ENCODE results near the gene FHOD1.
A peak's percentile ranks its signal among the peaks of the same experiment; 100 is the strongest.

The FHOD1 gene

DNA sequence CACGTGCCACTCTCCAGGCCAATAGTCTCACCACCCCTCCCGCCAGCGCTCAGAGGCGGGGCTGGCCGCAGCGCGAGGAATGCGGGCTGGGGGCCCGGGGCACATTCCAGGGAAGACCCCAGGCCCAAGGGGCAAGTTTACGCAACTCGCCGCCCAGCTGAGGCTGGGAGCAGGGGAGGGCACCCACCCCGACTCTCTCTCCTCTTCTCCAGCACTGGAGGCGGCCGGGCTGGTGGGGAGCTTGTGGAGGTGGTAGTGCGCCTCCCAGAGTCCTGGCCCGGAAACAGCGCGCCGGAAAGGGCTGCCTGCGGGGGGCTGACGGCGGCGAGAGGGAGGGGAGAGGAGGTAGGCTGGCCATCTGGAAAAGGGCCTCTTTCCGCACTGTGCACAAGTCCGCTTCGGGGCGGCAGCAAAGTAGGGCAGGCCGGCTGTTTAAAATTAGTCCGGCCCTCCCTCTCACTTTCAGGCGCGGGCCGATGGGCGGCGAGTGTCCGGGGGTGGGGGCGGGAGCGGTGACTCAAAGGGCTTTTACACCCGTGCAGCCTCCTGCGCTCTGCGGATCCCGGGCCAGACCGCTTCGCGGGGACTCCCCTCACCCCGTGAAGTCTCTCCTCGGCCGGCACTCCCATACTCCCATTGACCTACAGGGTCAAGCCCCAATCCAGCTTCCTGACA, 1.1 kb downstream of the FHOD1 start:
- in situ Hi-C loops (cut with HindIII; ENCODE audit: low sequenced_read_pairs), result no loop called here
- DNase-seq (ENCODE audit: low read depth), result peak; percentile 70
- peak overlapping the region; percentile 91 for H3K4me3 ChIP-seq (ENCODE audit: low read depth, low read length)
- TF ChIP-seq, protein P1, sequence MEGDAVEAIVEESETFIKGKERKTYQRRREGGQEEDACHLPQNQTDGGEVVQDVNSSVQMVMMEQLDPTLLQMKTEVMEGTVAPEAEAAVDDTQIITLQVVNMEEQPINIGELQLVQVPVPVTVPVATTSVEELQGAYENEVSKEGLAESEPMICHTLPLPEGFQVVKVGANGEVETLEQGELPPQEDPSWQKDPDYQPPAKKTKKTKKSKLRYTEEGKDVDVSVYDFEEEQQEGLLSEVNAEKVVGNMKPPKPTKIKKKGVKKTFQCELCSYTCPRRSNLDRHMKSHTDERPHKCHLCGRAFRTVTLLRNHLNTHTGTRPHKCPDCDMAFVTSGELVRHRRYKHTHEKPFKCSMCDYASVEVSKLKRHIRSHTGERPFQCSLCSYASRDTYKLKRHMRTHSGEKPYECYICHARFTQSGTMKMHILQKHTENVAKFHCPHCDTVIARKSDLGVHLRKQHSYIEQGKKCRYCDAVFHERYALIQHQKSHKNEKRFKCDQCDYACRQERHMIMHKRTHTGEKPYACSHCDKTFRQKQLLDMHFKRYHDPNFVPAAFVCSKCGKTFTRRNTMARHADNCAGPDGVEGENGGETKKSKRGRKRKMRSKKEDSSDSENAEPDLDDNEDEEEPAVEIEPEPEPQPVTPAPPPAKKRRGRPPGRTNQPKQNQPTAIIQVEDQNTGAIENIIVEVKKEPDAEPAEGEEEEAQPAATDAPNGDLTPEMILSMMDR (IDR thresholded peaks at IDR 0.05; ENCODE audit: low read depth, low read length, missing control alignments), result peak; percentile 57

DNA sequence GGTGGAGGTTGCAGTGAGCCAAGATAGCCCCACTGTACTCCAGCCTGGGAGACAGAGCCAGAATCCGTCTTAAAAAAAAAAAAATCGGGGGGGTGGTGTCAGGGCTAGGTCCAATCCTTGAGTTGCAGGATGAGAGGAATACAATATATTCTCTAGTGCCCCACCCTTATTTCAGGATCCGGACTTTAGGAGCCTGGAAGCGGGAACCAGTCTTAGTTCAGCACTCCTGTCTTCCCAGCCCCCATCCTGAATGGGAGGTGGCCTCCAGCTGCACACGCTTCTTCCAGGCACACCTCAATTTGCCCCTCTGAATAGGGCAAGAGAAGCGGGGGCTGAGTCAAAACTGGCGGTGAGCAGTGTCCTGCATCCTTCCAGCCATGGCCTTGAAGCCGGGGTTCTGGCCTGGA, 1.6 kb downstream of the FHOD1 start:
- in situ Hi-C loops (cut with HindIII; ENCODE audit: low sequenced_read_pairs), result no loop called here
- peak overlapping the region; percentile 91 for H3K4me3 ChIP-seq (ENCODE audit: low read depth, low read length)
- TF ChIP-seq, protein P1 (IDR thresholded peaks at IDR 0.05; ENCODE audit: low read depth, low read length, missing control alignments), result no peak
- no peak for DNase-seq (ENCODE audit: low read depth)

DNA sequence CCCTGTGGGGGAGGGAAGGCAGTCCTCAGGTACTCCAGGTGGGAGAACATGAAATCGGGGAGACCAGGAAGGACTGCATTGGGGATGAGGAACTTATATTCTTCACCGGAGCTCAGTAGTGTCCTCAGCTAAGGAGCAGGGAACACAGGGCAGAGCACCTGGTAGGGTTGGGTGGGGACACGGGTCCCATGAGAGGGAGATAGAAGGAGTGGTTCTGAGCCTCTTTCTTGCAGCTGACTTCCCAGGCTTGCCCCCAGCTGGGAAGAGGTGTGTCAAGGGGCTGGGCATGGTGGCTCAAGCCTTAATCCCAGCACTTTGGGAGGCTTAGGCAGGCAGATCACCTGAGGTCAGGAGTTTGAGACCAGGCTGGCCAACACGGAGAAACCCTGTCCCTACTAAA, 2.1 kb downstream of the FHOD1 start:
- no peak for DNase-seq (ENCODE audit: low read depth)
- TF ChIP-seq, protein P1 (IDR thresholded peaks at IDR 0.05; ENCODE audit: low read depth, low read length, missing control alignments), result no peak
- H3K4me3 ChIP-seq (ENCODE audit: low read depth, low read length), result peak overlapping the region; percentile 91
- in situ Hi-C loops (cut with HindIII; ENCODE audit: low sequenced_read_pairs), result no loop called here

- peak; percentile 53 for DNase-seq (ENCODE audit: low read depth)
- TF ChIP-seq, protein P1 (IDR thresholded peaks at IDR 0.05; ENCODE audit: low read depth, low read length, missing control alignments), result no peak
- in situ Hi-C loops (cut with HindIII; ENCODE audit: low sequenced_read_pairs), result no loop called here
- H3K4me3 ChIP-seq (ENCODE audit: low read depth, low read length), result peak overlapping the region; percentile 91
Observed at GRCh38 chr16:67244387-67245185, 2.7 kb downstream of the FHOD1 start.

DNA sequence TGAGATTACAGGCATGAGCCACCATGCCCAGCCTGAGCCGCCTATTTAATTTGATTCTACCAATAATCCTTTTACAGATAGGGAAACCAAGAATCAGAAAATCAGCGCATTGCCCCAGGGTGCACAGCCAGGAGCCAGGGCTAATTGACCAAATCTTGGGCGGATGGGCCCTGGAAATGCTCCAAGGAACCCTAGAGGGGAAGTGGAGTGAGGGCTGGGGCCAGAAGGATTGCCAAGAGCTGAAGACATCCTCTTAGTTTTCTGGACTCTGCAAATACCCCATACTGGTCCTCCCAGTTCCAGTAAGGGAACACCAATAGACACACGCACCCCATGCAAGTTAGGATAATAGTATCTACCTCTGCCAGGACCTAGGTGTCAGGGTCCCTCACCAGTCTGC, 3.8 kb downstream of the FHOD1 start:
- no peak for DNase-seq (ENCODE audit: low read depth)
- in situ Hi-C loops (cut with HindIII; ENCODE audit: low sequenced_read_pairs), result no loop called here
- TF ChIP-seq, protein P1 (IDR thresholded peaks at IDR 0.05; ENCODE audit: low read depth, low read length, missing control alignments), result no peak
- H3K4me3 ChIP-seq (ENCODE audit: low read depth, low read length), result no peak overlapping the region

GRCh38 chr16:67242138-67242730, 5.0 kb downstream of the FHOD1 start:
- in situ Hi-C loops (cut with HindIII; ENCODE audit: low sequenced_read_pairs), result no loop called here
- TF ChIP-seq, protein P1 (IDR thresholded peaks at IDR 0.05; ENCODE audit: low read depth, low read length, missing control alignments), result no peak
- no peak for DNase-seq (ENCODE audit: low read depth)
- no peak overlapping the region for H3K4me3 ChIP-seq (ENCODE audit: low read depth, low read length)
